Neural crest cell (in vitro differentiated cells): Measurements from ENCODE around the gene PLA2G4C. TPM values are rescaled to one million over a fixed set of nuclear protein-coding genes. Genes with fewer than 3 reads are reported as not detected.
A peak's percentile ranks its signal among the peaks of the same experiment; 100 is the strongest.

Experiments used
- DNase-seq: peaks from one replicate; pipeline ENCODE4 v3.0.0; 2021; ENCODE audit warnings: low read depth, mixed read lengths, low spot score
- H3K27ac Mint-ChIP-seq: one replicate; pipeline ENCODE4 v1.8.0; 2021; ENCODE audit warnings: mild to moderate bottlenecking, mixed read lengths; ENCODE audit not compliant: unreplicated experiment
- H3K27me3 Mint-ChIP-seq: 2 replicates; pipeline ENCODE4 v1.8.0; 2021; ENCODE audit warnings: low read depth, mild to moderate bottlenecking, mixed read lengths
- H3K36me3 Mint-ChIP-seq: 2 replicates; pipeline ENCODE4 v1.8.0; 2021; ENCODE audit warnings: low read depth, mild to moderate bottlenecking, mixed read lengths
- H3K4me1 Mint-ChIP-seq: 2 replicates; pipeline ENCODE4 v1.8.0; 2021; ENCODE audit warnings: mixed read lengths
- H3K4me3 Mint-ChIP-seq: one replicate; pipeline ENCODE4 v1.8.0; 2021; ENCODE audit warnings: mild to moderate bottlenecking, mixed read lengths
- H3K9me3 Mint-ChIP-seq: 2 replicates; pipeline ENCODE4 v1.8.0; 2021; ENCODE audit warnings: mixed read lengths
- CTCF ChIP-seq: fragments of 200-600 bp; sonication (generic); conservative IDR thresholded peaks from 2 replicates; pipeline ENCODE4 v1.5.0; 2021; ENCODE audit warnings: antibody characterized with exemption, mild to moderate bottlenecking
- total RNA-seq: library from RNA; stranded (reverse); gene quantifications from 2 replicates; pipeline ENCODE4 v1.2.1, GENCODE V29; 2021

The PLA2G4C gene
- total RNA-seq, 1 donor from 2014 or later: 2.0 TPM

DNA sequence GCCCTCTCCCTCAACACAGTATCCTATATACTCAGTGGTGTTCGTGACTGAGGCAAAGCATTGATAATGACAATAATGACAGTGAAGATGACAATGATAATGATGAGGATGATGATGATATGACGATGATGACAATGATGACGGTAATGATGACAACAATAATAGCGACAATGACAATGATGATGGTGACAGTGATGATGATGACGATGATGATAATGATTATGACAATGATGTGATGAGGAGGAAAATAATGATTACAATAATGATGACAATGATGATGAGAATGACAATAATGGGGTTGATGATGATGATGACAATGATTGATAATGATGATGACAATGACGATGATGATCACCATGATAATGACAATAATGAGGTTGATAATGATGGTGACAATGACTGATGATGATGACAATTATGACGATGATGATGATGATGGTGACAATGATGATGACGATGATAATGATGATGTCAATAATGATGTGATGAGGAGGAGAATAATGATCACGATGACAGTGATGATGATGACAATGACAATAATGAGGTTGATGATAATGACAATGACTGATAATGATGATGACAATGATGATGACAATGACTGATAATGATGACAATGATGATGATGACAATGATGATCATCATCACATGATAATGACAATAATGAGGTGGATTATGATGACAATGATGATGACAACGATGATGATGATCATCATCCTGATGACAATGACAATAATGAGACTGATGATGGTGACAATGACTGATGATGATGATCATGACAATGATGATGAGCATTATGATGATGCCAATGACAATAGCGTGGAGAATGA lies 99.5 kb downstream of the PLA2G4C start:
- Mint-ChIP-seq H3K9me3 (peaks cover 5% of the 10 kb centered on the region), H3K36me3 (no peaks in the 10 kb centered on the region), H3K27ac (no peak overlapping the region), H3K27me3 (peaks cover 14% of the 10 kb centered on the region), H3K4me3 (no peak overlapping the region), H3K4me1 (no peaks in the 10 kb centered on the region)
- no peak for TF ChIP-seq CTCF
- DNase-seq: no peak

GRCh38 chr19:48006762-48007161 lies 103.9 kb downstream of the PLA2G4C start:
- H3K36me3 Mint-ChIP-seq: no peaks in the 10 kb centered on the region
- peaks cover 5% of the 10 kb centered on the region for H3K9me3 Mint-ChIP-seq
- no peak overlapping the region for H3K27ac Mint-ChIP-seq
- DNase-seq: no peak
- H3K4me3 Mint-ChIP-seq: no peak overlapping the region
- peak; percentile 40 for TF ChIP-seq CTCF
- H3K27me3 Mint-ChIP-seq: peaks cover 6% of the 10 kb centered on the region
- H3K4me1 Mint-ChIP-seq: no peaks in the 10 kb centered on the region

- Mint-ChIP-seq H3K4me3 (no peak overlapping the region), H3K27ac (peak overlapping the region; percentile 70), H3K4me1 (no peaks in the 10 kb centered on the region), H3K9me3 (peaks cover 7% of the 10 kb centered on the region), H3K36me3 (no peaks in the 10 kb centered on the region), H3K27me3 (peaks cover 6% of the 10 kb centered on the region)
- TF ChIP-seq CTCF: no peak
- no peak for DNase-seq
Observed at GRCh38 chr19:48004236-48004635, 106.4 kb downstream of the PLA2G4C start.

DNA sequence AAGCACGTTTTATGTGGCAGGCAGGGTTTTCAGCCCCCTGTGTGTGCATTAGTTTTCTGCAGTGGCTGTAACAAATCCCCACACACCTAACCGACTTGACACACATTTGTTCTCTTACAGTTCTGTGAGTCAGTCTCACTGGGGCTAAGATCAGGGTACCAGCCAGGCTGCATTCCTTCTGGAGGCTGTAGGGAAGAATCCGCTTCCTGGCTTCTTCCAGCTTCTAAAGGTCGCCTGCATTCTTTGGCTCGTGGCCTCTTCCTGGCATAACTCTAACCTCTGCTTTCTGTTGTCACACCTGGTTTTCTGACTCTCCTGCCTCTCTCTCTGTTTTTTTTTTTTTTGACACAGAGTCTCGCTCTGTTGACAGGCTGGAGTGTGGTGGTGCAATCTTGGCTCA lies 109.8 kb downstream of the PLA2G4C start:
- no peak for TF ChIP-seq CTCF
- Mint-ChIP-seq H3K27me3 (peaks cover 7% of the 10 kb centered on the region), H3K9me3 (peaks cover 14% of the 10 kb centered on the region), H3K4me1 (no peaks in the 10 kb centered on the region), H3K4me3 (no peak overlapping the region), H3K27ac (no peak overlapping the region), H3K36me3 (no peaks in the 10 kb centered on the region)
- no peak for DNase-seq

DNA sequence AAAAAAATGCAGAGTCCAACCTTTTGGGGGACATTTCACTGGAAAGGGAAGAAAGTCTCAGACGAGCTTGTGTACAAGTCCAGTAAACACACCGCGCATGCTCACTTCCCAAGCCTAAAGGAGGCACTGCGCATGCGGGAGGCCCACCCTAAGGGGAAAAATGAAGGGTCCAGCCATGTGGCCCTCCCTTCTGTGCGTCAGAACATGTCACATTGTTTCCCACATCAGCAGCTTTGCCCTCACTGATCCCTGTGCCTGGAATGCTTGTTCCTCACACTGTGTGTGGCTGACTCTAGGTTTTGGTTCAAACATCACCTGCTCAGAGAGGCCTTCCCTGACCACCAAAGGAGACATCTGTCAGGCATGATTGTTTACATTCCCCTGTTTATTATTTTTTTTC lies 111.8 kb downstream of the PLA2G4C start:
- Mint-ChIP-seq H3K36me3 (no peaks in the 10 kb centered on the region), H3K27me3 (peaks cover 14% of the 10 kb centered on the region), H3K4me3 (no peak overlapping the region), H3K27ac (no peak overlapping the region), H3K9me3 (peaks cover 14% of the 10 kb centered on the region), H3K4me1 (no peaks in the 10 kb centered on the region)
- DNase-seq: no peak
- TF ChIP-seq CTCF: no peak

Other genes starting within 250 kb of the PLA2G4C start
- not detected in 2 replicates for gene SULT2A1, start 224.5 kb downstream of the PLA2G4C start, total RNA-seq
- gene BSPH1, start 118.6 kb downstream of the PLA2G4C start, total RNA-seq: not detected in 2 replicates
- gene ELSPBP1, start 116.2 kb downstream of the PLA2G4C start, total RNA-seq: not detected in 2 replicates
- gene CABP5, start 66.7 kb downstream of the PLA2G4C start, total RNA-seq: not detected in 2 replicates
- 144 and 156 TPM in 2 replicates for gene LIG1, start 59.5 kb upstream of the PLA2G4C start, total RNA-seq
- 11.2 and 13.4 TPM in 2 replicates for gene ZSWIM9, start 59.9 kb upstream of the PLA2G4C start, total RNA-seq
- 65.8 and 73.8 TPM in 2 replicates for gene CARD8, start 145.1 kb upstream of the PLA2G4C start, total RNA-seq
- gene ZNF114, start 159.3 kb upstream of the PLA2G4C start, total RNA-seq: 9.8 and 11.2 TPM in 2 replicates
- 27.4 and 30.5 TPM in 2 replicates for gene EMP3, start 214.7 kb upstream of the PLA2G4C start, total RNA-seq